ENCODE data around the gene SH3BP4.

SH3BP4 gene

DNA sequence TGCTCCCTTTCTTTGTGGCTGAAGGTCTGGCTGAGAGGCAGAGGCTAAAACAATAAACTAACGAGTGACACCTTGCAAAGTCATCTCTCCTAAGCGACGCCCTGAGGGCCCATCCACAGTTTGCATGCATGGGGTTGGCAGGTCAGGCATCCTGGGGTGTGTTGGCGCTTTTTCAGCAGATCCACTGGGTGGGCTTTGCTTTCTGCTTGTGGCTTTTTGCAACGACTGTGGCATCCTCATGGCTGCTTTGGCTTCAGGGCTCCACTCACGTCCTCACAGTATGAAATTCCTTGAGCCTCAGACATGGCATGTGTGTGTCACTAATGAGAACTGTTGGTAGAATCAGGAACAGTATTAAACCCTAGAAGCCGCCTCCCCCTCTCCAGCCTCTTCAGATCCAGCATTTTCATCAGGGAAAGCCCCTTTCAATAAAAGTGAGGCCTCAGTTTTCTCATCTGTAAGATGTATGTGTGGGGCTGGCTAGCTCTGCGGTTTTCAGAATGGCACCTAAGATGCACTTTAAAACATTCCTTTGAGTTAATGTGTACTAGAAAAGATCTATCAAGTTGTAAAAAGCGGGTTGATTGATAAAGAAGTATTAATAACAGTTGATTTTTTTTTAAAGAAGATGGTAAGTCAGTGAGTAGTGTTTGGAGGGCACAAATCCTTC is 72.5 kb downstream of the SH3BP4 start:
- Histone ChIP-seq H4K20me1 (ENCODE audit: insufficient read depth, low read length) (no peaks in the 10 kb centered on the region), H3K4me3 (ENCODE audit: low read depth in 1 of 2, low read length in 2 of 2) (no peak overlapping the region), H3K36me3 (ENCODE audit: insufficient read depth, low read length) (no peaks in the 10 kb centered on the region), H3K27me3 (ENCODE audit: insufficient read depth, low read length, poor library complexity) (peaks cover 7% of the 10 kb centered on the region), H3K9ac (ENCODE audit: low read depth, low read length) (no peak overlapping the region), H3K4me2 (ENCODE audit: insufficient read depth, low read length) (no peak overlapping the region), H3K9me3 (ENCODE audit: insufficient read depth, low read length, severe bottlenecking) (no peaks in the 10 kb centered on the region), H3K4me1 (ENCODE audit: insufficient read depth, low read length) (no peaks in the 10 kb centered on the region), H3K27ac (ENCODE audit: low read length) (no peak overlapping the region), H3K79me2 (ENCODE audit: insufficient read depth, low read length) (no peaks in the 10 kb centered on the region), H2AFZ (ENCODE audit: low read depth, low read length) (no peak overlapping the region)
- TF ChIP-seq EZH2 (IDR thresholded peaks at IDR 0.05; ENCODE audit: borderline replicate concordance, low read depth, low read length, severe bottlenecking), result no peak
- TF ChIP-seq, protein P1, sequence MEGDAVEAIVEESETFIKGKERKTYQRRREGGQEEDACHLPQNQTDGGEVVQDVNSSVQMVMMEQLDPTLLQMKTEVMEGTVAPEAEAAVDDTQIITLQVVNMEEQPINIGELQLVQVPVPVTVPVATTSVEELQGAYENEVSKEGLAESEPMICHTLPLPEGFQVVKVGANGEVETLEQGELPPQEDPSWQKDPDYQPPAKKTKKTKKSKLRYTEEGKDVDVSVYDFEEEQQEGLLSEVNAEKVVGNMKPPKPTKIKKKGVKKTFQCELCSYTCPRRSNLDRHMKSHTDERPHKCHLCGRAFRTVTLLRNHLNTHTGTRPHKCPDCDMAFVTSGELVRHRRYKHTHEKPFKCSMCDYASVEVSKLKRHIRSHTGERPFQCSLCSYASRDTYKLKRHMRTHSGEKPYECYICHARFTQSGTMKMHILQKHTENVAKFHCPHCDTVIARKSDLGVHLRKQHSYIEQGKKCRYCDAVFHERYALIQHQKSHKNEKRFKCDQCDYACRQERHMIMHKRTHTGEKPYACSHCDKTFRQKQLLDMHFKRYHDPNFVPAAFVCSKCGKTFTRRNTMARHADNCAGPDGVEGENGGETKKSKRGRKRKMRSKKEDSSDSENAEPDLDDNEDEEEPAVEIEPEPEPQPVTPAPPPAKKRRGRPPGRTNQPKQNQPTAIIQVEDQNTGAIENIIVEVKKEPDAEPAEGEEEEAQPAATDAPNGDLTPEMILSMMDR (IDR thresholded peaks at IDR 0.05; ENCODE audit: borderline replicate concordance, extremely low read depth, low read length, poor library complexity, severe bottlenecking), result no peak
- no peak for DNase-seq
- ATAC-seq (ENCODE audit: insufficient read depth, low read depth), result no peak

GRCh38 chr2:235024931-235025773 is 73.3 kb downstream of the SH3BP4 start:
- TF ChIP-seq, protein P1 (IDR thresholded peaks at IDR 0.05; ENCODE audit: borderline replicate concordance, extremely low read depth, low read length, poor library complexity, severe bottlenecking), result no peak
- TF ChIP-seq EZH2 (IDR thresholded peaks at IDR 0.05; ENCODE audit: borderline replicate concordance, low read depth, low read length, severe bottlenecking), result no peak
- H3K4me1 ChIP-seq (ENCODE audit: insufficient read depth, low read length), result no peaks in the 10 kb centered on the region
- no peaks in the 10 kb centered on the region for H3K9me3 ChIP-seq (ENCODE audit: insufficient read depth, low read length, severe bottlenecking)
- no peak overlapping the region for H3K4me3 ChIP-seq (ENCODE audit: low read depth in 1 of 2, low read length in 2 of 2)
- H3K27me3 ChIP-seq (ENCODE audit: insufficient read depth, low read length, poor library complexity), result peaks cover 10% of the 10 kb centered on the region
- H3K4me2 ChIP-seq (ENCODE audit: insufficient read depth, low read length), result no peak overlapping the region
- H2AFZ ChIP-seq (ENCODE audit: low read depth, low read length), result no peak overlapping the region
- H3K79me2 ChIP-seq (ENCODE audit: insufficient read depth, low read length), result no peaks in the 10 kb centered on the region
- ATAC-seq (ENCODE audit: insufficient read depth, low read depth) (no peak), DNase-seq (no peak)
- H3K36me3 ChIP-seq (ENCODE audit: insufficient read depth, low read length), result no peaks in the 10 kb centered on the region
- H3K9ac ChIP-seq (ENCODE audit: low read depth, low read length), result no peak overlapping the region
- H3K27ac ChIP-seq (ENCODE audit: low read length), result no peak overlapping the region
- no peaks in the 10 kb centered on the region for H4K20me1 ChIP-seq (ENCODE audit: insufficient read depth, low read length)

- H3K36me3 ChIP-seq (ENCODE audit: insufficient read depth, low read length), result no peaks in the 10 kb centered on the region
- H2AFZ ChIP-seq (ENCODE audit: low read depth, low read length), result no peak overlapping the region
- DNase-seq, result no peak
- no peaks in the 10 kb centered on the region for H3K79me2 ChIP-seq (ENCODE audit: insufficient read depth, low read length)
- no peak for TF ChIP-seq EZH2 (IDR thresholded peaks at IDR 0.05; ENCODE audit: borderline replicate concordance, low read depth, low read length, severe bottlenecking)
- TF ChIP-seq, protein P1 (IDR thresholded peaks at IDR 0.05; ENCODE audit: borderline replicate concordance, extremely low read depth, low read length, poor library complexity, severe bottlenecking), result no peak
- no peaks in the 10 kb centered on the region for H3K9me3 ChIP-seq (ENCODE audit: insufficient read depth, low read length, severe bottlenecking)
- peaks cover 10% of the 10 kb centered on the region for H3K27me3 ChIP-seq (ENCODE audit: insufficient read depth, low read length, poor library complexity)
- H3K4me2 ChIP-seq (ENCODE audit: insufficient read depth, low read length), result no peak overlapping the region
- H3K4me1 ChIP-seq (ENCODE audit: insufficient read depth, low read length), result no peaks in the 10 kb centered on the region
- H3K27ac ChIP-seq (ENCODE audit: low read length), result no peak overlapping the region
- no peak for ATAC-seq (ENCODE audit: insufficient read depth, low read depth)
- no peaks in the 10 kb centered on the region for H4K20me1 ChIP-seq (ENCODE audit: insufficient read depth, low read length)
- no peak overlapping the region for H3K9ac ChIP-seq (ENCODE audit: low read depth, low read length)
- H3K4me3 ChIP-seq (ENCODE audit: low read depth in 1 of 2, low read length in 2 of 2), result no peak overlapping the region
Measured at GRCh38 chr2:235025800-235026536, 74.2 kb downstream of the SH3BP4 start.

Data from DND-41 (cell line).